ENCODE measurements around the gene PIK3R6.

GRCh38 chr17:8829036-8829941, 38.2 kb downstream of the PIK3R6 start:
- TF ChIP-seq CTCF (IDR thresholded peaks at IDR 0.05) (no peak), POLR2A (IDR thresholded peaks at IDR 0.05) (no peak)

Data from testis (tissue), 2 donors.